PC-3 (cell line): Measurements from ENCODE around the gene SLC2A9.

ENCODE experiments used
- EZH2phosphoT487 ChIP-seq: fragments of 300-600 bp; sonication (generic); IDR thresholded peaks from 2 replicates; pipeline ENCODE4 v1.6.1; 2018; ENCODE audit warnings: mild to moderate bottlenecking, antibody characterized with exemption, low read length, borderline replicate concordance
- TF ChIP-seq, protein P1 (sequence below): fragments of 300-600 bp; sonication (generic); conservative IDR thresholded peaks from 2 replicates; pipeline ENCODE4 v1.5.1; 2017; ENCODE audit warnings: antibody characterized with exemption, low read depth, mild to moderate bottlenecking, low read length

DNA sequence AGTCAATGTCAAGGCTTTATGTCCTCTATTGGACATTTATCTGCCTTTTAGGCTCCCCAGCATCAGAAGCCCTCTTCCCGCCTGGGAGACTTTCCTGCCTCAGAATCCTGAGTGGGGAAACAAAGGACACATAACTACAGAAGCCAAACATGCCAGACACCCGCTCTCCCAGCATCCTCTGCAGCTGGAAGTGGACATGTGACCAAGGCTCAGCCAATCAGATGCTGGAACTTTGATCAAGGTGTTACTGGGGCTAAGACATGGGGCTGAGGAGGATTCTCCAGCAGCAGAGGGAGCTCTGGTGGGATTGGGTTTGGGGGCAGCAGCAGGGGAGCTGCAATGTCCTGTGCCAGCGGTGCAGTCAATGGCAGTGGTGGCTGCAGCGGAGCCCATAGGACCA, 19.5 kb downstream of the SLC2A9 start:
- TF ChIP-seq EZH2phosphoT487 = no peak
- TF ChIP-seq, protein P1, sequence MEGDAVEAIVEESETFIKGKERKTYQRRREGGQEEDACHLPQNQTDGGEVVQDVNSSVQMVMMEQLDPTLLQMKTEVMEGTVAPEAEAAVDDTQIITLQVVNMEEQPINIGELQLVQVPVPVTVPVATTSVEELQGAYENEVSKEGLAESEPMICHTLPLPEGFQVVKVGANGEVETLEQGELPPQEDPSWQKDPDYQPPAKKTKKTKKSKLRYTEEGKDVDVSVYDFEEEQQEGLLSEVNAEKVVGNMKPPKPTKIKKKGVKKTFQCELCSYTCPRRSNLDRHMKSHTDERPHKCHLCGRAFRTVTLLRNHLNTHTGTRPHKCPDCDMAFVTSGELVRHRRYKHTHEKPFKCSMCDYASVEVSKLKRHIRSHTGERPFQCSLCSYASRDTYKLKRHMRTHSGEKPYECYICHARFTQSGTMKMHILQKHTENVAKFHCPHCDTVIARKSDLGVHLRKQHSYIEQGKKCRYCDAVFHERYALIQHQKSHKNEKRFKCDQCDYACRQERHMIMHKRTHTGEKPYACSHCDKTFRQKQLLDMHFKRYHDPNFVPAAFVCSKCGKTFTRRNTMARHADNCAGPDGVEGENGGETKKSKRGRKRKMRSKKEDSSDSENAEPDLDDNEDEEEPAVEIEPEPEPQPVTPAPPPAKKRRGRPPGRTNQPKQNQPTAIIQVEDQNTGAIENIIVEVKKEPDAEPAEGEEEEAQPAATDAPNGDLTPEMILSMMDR = no peak
